Lung (tissue), 12 donors: ENCODE results near the gene ITGAE. TPM values are rescaled to one million over a fixed set of nuclear protein-coding genes. Genes with fewer than 3 reads are reported as not detected.

Experiments used
- ATAC-seq: fragments of 200-7000 bp; cut with Tn5 transposase; one replicate; pipeline ENCODE4 v1.9.1; 2020; ENCODE audit warnings: moderate number of reproducible peaks; ENCODE audit not compliant: insufficient read depth, low FRiP score
- DNase-seq, 3 donors: peaks; one replicate each; pipeline ENCODE4 v3.0.0-alpha.2; 2013 to 2017
- H3K27ac ChIP-seq, 2 donors: one replicate each; pipeline ENCODE4 v1.5.1; 2013; ENCODE audit warnings: mild to moderate bottlenecking in 2 of 2, moderate library complexity in 2 of 2, control low read depth in 1 of 2, inconsistent platforms in 1 of 2, low read depth in 1 of 2, low read length in 1 of 2
- H3K27me3 ChIP-seq, 3 donors: one replicate each; pipeline ENCODE4 v1.5.1; 2013; ENCODE audit warnings: low read length in 2 of 3; ENCODE audit not compliant: control insufficient read depth in 3 of 3, insufficient read depth in 3 of 3
- H3K36me3 ChIP-seq, 4 donors: one replicate each; pipeline ENCODE4 v1.5.1; 2013; ENCODE audit warnings: low read length in 4 of 4, mild to moderate bottlenecking in 1 of 4, moderate library complexity in 1 of 4; ENCODE audit not compliant: control insufficient read depth in 4 of 4, insufficient read depth in 4 of 4
- H3K4me1 ChIP-seq, 5 donors: one replicate each; pipeline ENCODE4 v1.5.1; 2013; ENCODE audit warnings: low read length in 5 of 5, mild to moderate bottlenecking in 2 of 5, moderate library complexity in 1 of 5; ENCODE audit not compliant: control insufficient read depth in 5 of 5, insufficient read depth in 5 of 5
- H3K4me3 ChIP-seq: one replicate; pipeline ENCODE4 v1.5.1; 2013; ENCODE audit warnings: mild to moderate bottlenecking, control low read depth, moderate library complexity
- H3K9ac ChIP-seq, 2 donors: one replicate each; pipeline ENCODE4 v1.5.1; 2013; ENCODE audit warnings: low read length in 2 of 2, control low read depth in 1 of 2; ENCODE audit not compliant: insufficient read depth in 1 of 2
- H3K9me3 ChIP-seq, 4 donors: one replicate each; pipeline ENCODE4 v1.5.1; 2013; ENCODE audit warnings: low read length in 3 of 4, mild to moderate bottlenecking in 1 of 4, moderate library complexity in 1 of 4; ENCODE audit not compliant: control insufficient read depth in 4 of 4, insufficient read depth in 3 of 4
- WGBS, 2 donors: extraction: QIAGEN DNeasy Blood & Tissue Kit; methylation state at CpG; one replicate each; pipeline ENCODE4 v1.1.7; 2013; 5-methylcytosine and 5-hydroxymethylcytosine counted together
- polyA plus RNA-seq, 2 donors: library from polyadenylated mRNA; stranded (reverse); fragments of 200-250 nt; gene quantifications; one replicate each; pipeline ENCODE4 v1.2.1, GENCODE V29; 2013
- total RNA-seq, 2 donors: library from RNA; depleted of rRNA in 1 of 2; stranded (reverse); fragments of >200 nt in 1 of 2; gene quantifications; one replicate each; pipeline ENCODE4 v1.2.1, GENCODE V29; 2014 to 2021
- TF ChIP-seq, protein P1 (sequence below): IDR thresholded peaks from 2 replicates; pipeline ENCODE4 v1.5.1; 2012; ENCODE audit warnings: mild to moderate bottlenecking; ENCODE audit errors: control extremely low read depth, extremely low read depth
- donor health status: control.
- donor health status: control.
- donor health status: Bipolar disorder and iron deficiency.
- donor health status: healthy.
- donor health status: DM: yes; HTN: yes; CAD: no.

The ITGAE gene
- total and polyA plus RNA-seq, 4 donors, result 16.8 to 37.3 (median 27.6) TPM

DNA sequence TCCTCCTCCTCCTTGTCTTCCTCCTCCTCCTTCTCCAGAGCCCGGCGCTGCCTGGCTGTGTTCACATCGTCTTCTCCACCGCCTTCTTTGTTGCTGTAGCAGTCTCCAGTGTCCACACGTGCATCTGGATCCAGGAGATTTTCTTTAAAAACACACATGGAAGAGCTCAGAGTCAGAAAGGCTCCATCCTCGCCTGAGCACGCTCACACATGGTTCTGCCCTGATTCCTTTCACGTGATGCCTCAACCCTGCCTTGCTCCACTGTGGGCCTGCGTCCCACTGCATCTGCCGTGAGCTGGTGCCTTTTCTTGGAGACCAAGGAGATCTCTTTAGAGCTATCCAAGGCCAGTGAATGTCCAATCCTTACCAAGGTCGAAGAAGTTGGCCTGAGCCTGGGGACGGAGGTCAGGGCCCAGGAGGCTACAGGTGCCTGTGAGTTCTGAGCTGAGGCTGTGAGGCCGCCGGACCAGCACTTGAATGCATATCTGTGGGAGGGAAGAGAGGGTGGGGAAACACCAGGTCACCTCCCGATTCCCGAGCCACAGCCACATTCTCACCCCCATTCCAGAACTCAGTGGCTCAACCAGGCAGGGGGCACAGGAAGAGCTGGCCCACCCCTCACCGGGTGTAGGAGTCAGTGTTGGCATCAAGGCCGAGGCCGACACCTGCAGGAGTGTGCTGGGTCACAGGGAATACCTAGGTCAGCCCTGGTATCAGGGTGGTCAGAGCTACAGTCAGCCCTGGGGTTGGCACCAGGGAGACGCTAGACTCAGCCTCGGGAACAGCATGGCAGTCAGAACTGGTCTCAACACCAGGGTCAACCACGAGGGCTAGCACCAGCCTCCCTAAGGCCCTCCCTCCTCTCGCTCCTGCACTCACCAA lies 39.7 kb downstream of the ITGAE start:
- DNase-seq (no peak), ATAC-seq (no peak)
- no peaks in the 10 kb centered on the region for H3K27me3 ChIP-seq
- H3K36me3 ChIP-seq, result no peaks in the 10 kb centered on the region
- 87 to 92% methylated on average over 23 of the region's 23 CpGs for WGBS, 2 donors
- peaks cover 0 to 14% (median 0%) of the 10 kb centered on the region in 4 donors for H3K9me3 ChIP-seq
- no peaks in the 10 kb centered on the region for H3K4me1 ChIP-seq
- H3K27ac ChIP-seq, result no peak overlapping the region
- TF ChIP-seq, protein P1, sequence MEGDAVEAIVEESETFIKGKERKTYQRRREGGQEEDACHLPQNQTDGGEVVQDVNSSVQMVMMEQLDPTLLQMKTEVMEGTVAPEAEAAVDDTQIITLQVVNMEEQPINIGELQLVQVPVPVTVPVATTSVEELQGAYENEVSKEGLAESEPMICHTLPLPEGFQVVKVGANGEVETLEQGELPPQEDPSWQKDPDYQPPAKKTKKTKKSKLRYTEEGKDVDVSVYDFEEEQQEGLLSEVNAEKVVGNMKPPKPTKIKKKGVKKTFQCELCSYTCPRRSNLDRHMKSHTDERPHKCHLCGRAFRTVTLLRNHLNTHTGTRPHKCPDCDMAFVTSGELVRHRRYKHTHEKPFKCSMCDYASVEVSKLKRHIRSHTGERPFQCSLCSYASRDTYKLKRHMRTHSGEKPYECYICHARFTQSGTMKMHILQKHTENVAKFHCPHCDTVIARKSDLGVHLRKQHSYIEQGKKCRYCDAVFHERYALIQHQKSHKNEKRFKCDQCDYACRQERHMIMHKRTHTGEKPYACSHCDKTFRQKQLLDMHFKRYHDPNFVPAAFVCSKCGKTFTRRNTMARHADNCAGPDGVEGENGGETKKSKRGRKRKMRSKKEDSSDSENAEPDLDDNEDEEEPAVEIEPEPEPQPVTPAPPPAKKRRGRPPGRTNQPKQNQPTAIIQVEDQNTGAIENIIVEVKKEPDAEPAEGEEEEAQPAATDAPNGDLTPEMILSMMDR, result no peak
- H3K9ac ChIP-seq, result no peak overlapping the region
- H3K4me3 ChIP-seq, result no peak overlapping the region

DNA sequence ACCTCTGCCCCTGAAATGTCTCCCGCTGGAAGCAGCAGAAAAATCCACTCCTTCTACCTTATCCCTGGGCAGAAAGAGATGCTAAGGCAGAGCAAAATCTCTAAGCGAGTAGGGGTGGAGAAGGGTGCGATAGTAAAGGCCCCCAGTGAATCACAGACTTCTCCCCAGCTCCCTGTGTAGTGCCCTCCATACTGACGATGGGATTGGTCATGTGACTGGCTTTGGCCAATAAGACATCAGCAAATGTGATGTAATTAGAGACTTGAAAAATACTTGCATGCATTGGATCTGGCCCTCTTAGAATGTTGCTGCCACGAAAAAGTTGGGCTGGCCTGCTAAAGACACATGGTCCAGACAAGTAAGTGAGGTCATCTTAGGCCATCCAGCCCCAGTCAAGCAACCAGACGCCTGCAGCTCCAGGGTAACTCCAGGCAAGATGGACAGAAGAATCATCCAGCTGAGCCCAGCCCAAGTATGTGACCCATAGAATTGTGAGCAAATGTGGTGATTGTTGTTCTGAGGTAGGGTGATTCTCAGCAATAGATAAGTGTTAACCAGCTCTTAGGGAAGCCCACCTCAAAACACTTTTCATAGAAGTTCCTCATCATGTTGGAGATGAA lies 41.3 kb downstream of the ITGAE start:
- Histone ChIP-seq H3K27me3 (no peaks in the 10 kb centered on the region), H3K9ac (no peak overlapping the region), H3K9me3 (peaks cover 0 to 14% (median 0%) of the 10 kb centered on the region in 4 donors), H3K27ac (no peak overlapping the region), H3K4me3 (no peak overlapping the region), H3K4me1 (no peaks in the 10 kb centered on the region), H3K36me3 (no peaks in the 10 kb centered on the region)
- TF ChIP-seq, protein P1, result no peak
- 85 to 93% methylated on average over 6 of the region's 6 CpGs for WGBS, 2 donors
- DNase-seq (no peak), ATAC-seq (no peak)

DNA sequence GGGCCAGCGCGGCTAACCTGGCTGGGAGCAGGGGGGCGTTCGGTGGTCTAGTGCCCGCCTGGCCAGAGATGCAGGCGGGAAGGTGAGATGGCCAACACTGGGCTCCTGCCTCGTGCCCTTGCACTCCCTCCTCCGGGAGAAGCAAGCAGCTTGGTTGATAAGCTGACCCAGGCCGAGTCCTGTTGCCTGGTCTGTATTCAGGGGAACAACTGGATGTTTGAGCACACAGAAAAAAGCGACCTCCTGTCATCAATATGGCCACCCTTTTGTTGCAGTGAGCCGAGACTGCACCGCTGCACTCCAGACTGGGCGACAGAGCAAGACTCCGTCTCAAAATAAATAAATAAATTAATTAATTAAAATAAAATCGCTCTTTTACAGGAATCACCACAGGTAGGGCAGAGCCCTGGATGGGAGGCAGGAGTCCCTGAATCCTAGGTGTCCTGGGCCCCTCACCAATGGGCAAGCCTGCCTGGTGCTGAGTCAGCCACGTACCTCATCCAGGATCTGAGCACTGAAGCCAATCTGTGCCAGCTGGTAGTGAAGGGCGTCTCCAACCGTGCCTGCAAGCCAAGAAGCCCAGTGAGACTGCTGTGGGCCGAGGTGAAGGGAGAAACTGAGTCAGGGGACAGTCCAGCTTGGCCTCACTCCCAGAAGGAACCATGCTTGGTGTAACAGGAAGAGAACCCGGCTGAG lies 45.5 kb downstream of the ITGAE start:
- Histone ChIP-seq H3K9ac (no peak overlapping the region), H3K27me3 (no peaks in the 10 kb centered on the region), H3K9me3 (peaks cover 0 to 10% (median 0%) of the 10 kb centered on the region in 4 donors), H3K4me1 (peaks cover 0 to 3% (median 0%) of the 10 kb centered on the region in 5 donors), H3K4me3 (peak overlapping the region; percentile 27), H3K36me3 (no peaks in the 10 kb centered on the region), H3K27ac (peak overlapping the region in 1 of 2 donors; percentile 76)
- ATAC-seq (no peak), DNase-seq (no peak)
- WGBS, 2 donors, result 57 to 64% methylated on average over 20 of the region's 20 CpGs
- TF ChIP-seq, protein P1, result no peak
